Upper lobe of right lung (tissue), 1 donor: Measurements from ENCODE around the gene STXBP5. TPM values are rescaled to one million over a fixed set of nuclear protein-coding genes. Genes with fewer than 3 reads are reported as not detected.
A peak's percentile ranks its signal among the peaks of the same experiment; 100 is the strongest.

Experiments
- ATAC-seq: fragments of 200-7000 bp; cut with Tn5 transposase; one replicate; pipeline ENCODE4 v1.9.1; 2020; ENCODE audit warnings: mild to moderate bottlenecking, moderate library complexity
- DNase-seq: peaks from one replicate; pipeline ENCODE4 v3.0.0-alpha.2; 2020
- H3K27ac ChIP-seq: fragments of 200-600 bp; one replicate; pipeline ENCODE4 v1.8.0; 2022
- H3K27me3 ChIP-seq: fragments of 200-600 bp; one replicate; pipeline ENCODE4 v1.8.0; 2022; ENCODE audit warnings: mild to moderate bottlenecking
- H3K36me3 ChIP-seq: fragments of 200-600 bp; one replicate; pipeline ENCODE4 v1.8.0; 2022
- H3K4me1 ChIP-seq: fragments of 200-600 bp; one replicate; pipeline ENCODE4 v1.8.0; 2022
- H3K4me3 ChIP-seq: fragments of 200-600 bp; one replicate; pipeline ENCODE4 v1.8.0; 2022; ENCODE audit warnings: mild to moderate bottlenecking
- H3K9me3 ChIP-seq: fragments of 200-600 bp; one replicate; pipeline ENCODE4 v1.8.0; 2022
- intact Hi-C: fragments of 100-400 bp; cut with DNase I; formaldehyde crosslinking; loops from one replicate; pipeline ENCODE4 v1.11.0; 2022
- total RNA-seq: library from RNA; stranded (reverse); fragmentation: NEBNext Ultra II Directional; extraction: Animal tissue kit (Norgen Biotek cat#: 25700); gene quantifications from one replicate; pipeline ENCODE4 v1.2.1, GENCODE V29; 2021
- TF ChIP-seq, protein P1 (sequence below): fragments of 200-600 bp; IDR thresholded peaks from one replicate; pipeline ENCODE4 v1.8.0; 2022; ENCODE audit warnings: antibody characterized with exemption
- donor health status: DM: no; HTN: yes; CAD: no; lungs with severe emphysema.

Gene STXBP5
- total RNA-seq, 1 donor from 2014 or later: 22.1 TPM

DNA sequence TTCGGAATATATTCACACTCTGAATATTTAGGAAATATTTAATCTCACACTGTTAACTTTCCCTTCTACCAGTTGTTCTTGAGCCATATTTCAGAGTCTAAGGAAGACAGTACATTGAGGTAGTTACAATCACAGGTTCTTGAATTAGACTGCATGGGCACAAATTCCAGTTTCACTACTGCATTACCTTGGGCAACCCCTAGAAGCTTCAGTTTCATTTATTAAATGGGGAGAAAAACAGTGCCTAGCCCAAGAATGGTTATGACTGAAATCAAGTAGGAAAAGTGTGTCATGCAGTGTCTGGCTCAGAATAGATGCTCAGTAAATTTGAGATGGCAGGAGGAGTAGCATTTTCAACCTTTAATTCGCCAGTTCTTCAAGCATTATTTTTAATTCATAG is 179.8 kb downstream of the STXBP5 start:
- no peak overlapping the region for H3K27ac ChIP-seq
- H3K27me3 ChIP-seq: no peaks in the 10 kb centered on the region
- H3K4me3 ChIP-seq: no peak overlapping the region
- no peak for ATAC-seq
- peaks cover 19% of the 10 kb centered on the region for H3K36me3 ChIP-seq
- TF ChIP-seq, protein P1, sequence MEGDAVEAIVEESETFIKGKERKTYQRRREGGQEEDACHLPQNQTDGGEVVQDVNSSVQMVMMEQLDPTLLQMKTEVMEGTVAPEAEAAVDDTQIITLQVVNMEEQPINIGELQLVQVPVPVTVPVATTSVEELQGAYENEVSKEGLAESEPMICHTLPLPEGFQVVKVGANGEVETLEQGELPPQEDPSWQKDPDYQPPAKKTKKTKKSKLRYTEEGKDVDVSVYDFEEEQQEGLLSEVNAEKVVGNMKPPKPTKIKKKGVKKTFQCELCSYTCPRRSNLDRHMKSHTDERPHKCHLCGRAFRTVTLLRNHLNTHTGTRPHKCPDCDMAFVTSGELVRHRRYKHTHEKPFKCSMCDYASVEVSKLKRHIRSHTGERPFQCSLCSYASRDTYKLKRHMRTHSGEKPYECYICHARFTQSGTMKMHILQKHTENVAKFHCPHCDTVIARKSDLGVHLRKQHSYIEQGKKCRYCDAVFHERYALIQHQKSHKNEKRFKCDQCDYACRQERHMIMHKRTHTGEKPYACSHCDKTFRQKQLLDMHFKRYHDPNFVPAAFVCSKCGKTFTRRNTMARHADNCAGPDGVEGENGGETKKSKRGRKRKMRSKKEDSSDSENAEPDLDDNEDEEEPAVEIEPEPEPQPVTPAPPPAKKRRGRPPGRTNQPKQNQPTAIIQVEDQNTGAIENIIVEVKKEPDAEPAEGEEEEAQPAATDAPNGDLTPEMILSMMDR: no peak
- intact Hi-C loops: no loop called here
- no peak for DNase-seq
- no peaks in the 10 kb centered on the region for H3K9me3 ChIP-seq
- H3K4me1 ChIP-seq: no peaks in the 10 kb centered on the region

DNA sequence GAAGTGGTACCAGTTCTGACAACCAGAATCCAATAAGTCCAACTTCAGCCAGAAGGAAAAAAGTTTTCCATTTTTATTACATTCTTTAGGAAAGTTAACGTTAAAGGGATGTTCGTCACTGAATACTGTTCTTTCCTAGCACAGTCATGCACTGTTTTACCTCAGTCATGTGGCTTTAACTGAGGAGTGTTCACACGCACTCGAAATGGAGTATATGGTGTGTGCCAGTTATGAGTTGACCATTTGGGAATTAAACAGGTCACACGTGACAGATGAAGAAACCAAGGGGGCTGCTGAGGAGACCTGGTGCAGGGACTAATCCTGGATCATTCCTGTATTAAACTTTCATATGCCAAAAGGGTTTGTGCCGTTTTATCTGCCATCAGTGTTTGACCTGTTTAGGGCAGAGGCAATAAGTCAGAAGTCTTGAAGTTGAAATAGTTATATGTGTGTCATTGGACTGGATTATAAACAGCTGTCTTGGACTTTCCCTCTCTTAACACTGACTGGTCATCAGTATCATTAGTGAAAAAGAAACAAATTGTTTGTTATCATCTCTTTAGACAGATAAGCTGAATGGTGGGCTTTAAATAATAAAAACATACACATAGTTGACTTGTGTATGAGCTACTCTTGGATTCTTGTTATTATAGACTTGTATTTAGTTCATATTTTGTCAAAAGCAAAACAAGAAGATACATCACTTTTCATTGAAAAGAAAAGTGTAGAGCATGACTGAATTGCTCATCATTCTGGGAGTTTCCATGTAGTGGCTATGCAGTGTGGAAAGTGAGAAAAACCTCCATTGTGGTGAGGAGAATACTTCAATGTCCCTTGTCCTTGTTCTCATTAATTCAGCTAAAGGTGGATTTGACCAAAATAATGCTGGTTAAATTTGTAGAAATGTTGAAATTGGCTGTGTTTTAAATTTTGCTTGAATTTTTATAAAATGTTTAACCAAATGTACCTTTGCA is 180.8 kb downstream of the STXBP5 start:
- no peak for DNase-seq
- H3K4me1 ChIP-seq: no peaks in the 10 kb centered on the region
- no peak for ATAC-seq
- TF ChIP-seq, protein P1: no peak
- no peaks in the 10 kb centered on the region for H3K9me3 ChIP-seq
- intact Hi-C loops: no loop called here
- no peak overlapping the region for H3K4me3 ChIP-seq
- H3K36me3 ChIP-seq: peaks cover 19% of the 10 kb centered on the region
- H3K27ac ChIP-seq: no peak overlapping the region
- no peaks in the 10 kb centered on the region for H3K27me3 ChIP-seq

DNA sequence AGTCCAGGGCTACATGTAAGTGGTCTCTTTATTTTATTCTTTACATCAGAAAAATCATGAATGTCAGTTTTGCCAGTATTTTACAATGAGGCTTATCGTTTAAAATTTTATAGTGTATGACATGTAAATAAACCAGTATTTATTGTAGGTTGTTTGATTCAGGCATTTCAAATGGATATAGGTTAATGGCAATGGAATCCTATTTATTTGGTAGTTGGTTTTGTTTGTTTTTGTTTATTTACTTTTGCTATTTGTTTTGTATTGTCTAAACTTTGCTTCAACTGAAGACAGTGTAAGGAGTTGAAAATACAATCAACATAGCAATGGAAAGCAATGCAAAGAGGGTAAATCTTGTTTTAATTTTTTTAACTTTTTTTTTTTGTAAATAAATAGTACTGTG is 185.2 kb downstream of the STXBP5 start:
- intact Hi-C loops: no loop called here
- DNase-seq: no peak
- ATAC-seq: no peak
- no peaks in the 10 kb centered on the region for H3K9me3 ChIP-seq
- no peak overlapping the region for H3K4me3 ChIP-seq
- no peaks in the 10 kb centered on the region for H3K27me3 ChIP-seq
- no peak overlapping the region for H3K27ac ChIP-seq
- no peaks in the 10 kb centered on the region for H3K4me1 ChIP-seq
- H3K36me3 ChIP-seq: peaks cover 7% of the 10 kb centered on the region
- TF ChIP-seq, protein P1: no peak

DNA sequence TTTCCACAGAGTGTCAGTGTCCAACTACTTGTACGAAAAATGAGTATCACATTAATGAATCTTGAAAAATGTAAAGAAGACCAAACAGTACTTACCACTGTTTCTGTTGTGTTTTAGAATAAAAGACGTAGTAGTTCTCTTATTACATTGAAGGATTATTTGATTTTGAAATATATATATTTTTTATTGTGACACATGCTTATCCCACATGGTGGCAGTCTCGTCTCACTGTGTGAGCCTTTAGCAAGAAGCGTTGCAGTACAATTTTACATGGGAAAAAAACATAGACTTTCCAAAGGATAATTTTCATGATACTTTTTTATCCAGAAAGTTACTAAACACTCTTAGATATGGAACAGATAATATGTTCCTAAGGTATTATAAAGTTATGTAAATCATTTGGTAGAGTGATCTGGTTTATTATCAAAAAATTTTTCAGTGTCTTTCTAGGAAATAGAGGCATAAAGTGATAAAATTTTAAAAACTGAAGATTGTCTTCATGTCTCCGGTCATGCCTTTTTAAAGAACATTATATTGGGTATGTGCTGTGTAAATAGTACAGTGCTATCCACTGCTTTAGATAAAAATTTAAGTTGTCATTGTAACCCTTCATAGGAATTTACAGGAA is 186.8 kb downstream of the STXBP5 start:
- DNase-seq (no peak), ATAC-seq (no peak)
- no peaks in the 10 kb centered on the region for H3K4me1 ChIP-seq
- intact Hi-C loops: no loop called here
- H3K36me3 ChIP-seq: peaks cover 2% of the 10 kb centered on the region
- H3K9me3 ChIP-seq: no peaks in the 10 kb centered on the region
- TF ChIP-seq, protein P1: peak; percentile 34
- H3K27ac ChIP-seq: no peak overlapping the region
- no peaks in the 10 kb centered on the region for H3K27me3 ChIP-seq
- H3K4me3 ChIP-seq: no peak overlapping the region

DNA sequence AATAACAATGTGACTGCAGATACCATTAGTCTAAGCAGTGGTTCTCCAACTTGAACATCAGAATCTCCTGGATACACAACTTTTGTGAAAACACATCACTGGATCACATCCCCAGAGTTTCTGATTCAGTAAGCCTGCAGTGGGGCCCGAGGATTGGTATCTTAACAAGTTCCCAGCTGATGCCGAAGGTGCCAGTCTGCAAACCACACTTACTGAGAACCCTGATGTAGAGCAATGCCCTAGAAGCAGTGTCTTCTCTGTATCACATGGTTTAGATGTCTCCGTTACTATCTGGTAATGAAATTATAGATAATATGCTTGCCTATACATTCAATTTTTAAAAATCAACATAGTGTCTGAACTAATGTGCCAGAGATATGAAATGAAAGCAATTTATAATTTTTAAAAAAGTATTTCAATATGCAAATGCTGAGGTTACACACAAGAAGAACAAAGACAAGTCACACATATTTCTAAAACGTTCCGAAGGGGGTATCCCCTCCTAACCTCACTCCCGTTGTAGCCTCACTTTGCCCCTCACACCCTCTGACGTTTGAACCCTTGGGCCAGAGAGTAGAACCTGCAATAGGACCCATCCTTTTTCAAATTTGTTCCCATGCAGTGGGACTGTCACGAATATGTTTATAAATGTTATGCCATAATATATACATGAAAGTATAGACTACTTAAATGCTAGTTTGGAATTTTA is 188.9 kb downstream of the STXBP5 start:
- no peak overlapping the region for H3K4me3 ChIP-seq
- H3K36me3 ChIP-seq: no peaks in the 10 kb centered on the region
- no peaks in the 10 kb centered on the region for H3K27me3 ChIP-seq
- intact Hi-C loops: no loop called here
- ATAC-seq (no peak), DNase-seq (no peak)
- H3K27ac ChIP-seq: no peak overlapping the region
- TF ChIP-seq, protein P1: no peak
- no peaks in the 10 kb centered on the region for H3K4me1 ChIP-seq
- no peaks in the 10 kb centered on the region for H3K9me3 ChIP-seq
